Right ventricle myocardium inferior (tissue), 1 donor: ENCODE results near the gene ABL2. TPM values are rescaled to one million over a fixed set of nuclear protein-coding genes. Genes with fewer than 3 reads are reported as not detected.

ENCODE experiments used
- ATAC-seq: fragments of 200-7000 bp; cut with Tn5 transposase; one replicate; pipeline ENCODE4 v1.9.1; 2020; ENCODE audit warnings: mild to moderate bottlenecking, moderate library complexity
- DNase-seq: peaks from one replicate; pipeline ENCODE4 v3.0.0; 2021; ENCODE audit errors: missing footprints
- intact Hi-C: fragments of 100-400 bp; cut with DNase I; formaldehyde crosslinking; loops from one replicate; pipeline ENCODE4 v1.11.0; 2022
- total RNA-seq: library from RNA; stranded (reverse); fragmentation: NEBNext Ultra II Directional; extraction: Animal tissue kit (Norgen Biotek cat#: 25700); gene quantifications from one replicate; pipeline ENCODE4 v1.2.1, GENCODE V29; 2021
- donor health status: DM: no; HTN: yes; CAD: no; lungs with severe emphysema.

Gene ABL2
- total RNA-seq, 1 donor from 2014 or later: 8.5 TPM

DNA sequence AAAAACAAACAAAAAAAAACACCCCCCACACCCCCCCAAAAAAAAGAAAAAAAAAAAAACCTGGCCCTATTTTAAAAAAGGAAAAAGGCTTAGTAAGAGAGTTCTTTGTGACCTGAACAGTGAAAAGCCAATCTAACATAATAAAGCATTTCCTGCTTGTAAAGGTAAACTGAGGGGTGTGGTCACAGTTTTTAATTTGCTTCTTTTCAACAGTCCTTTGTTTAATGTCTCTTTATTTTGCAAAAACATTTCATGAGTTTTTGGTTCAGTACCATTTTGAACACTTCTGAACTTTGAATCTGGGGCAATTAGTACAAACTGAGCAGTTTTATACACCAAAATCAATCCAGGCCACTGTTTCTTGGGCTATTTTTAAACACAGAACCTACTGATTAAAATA, 110.0 kb downstream of the ABL2 start:
- DNase-seq: no peak
- intact Hi-C loops: no loop called here
- ATAC-seq: no peak

DNA sequence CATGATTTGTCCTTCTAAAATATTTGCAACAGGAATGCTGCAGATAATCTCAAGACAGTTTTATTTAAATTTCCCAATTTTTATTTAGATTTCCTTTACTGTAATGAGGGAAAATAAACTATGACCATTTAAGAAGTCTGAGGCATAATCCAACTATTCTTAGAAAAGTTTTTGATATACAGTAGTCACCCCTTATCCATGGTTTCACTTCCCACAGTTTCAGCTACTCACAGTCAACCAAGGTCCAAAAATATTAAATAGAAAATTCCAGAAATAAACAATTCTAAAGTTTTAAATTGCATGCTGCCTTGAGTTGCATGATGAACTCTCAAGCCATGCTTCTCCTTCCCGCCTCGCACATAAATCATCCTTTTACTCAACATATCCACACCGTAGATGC, 114.3 kb downstream of the ABL2 start:
- DNase-seq: no peak
- ATAC-seq: no peak
- intact Hi-C loops: no loop called here

DNA sequence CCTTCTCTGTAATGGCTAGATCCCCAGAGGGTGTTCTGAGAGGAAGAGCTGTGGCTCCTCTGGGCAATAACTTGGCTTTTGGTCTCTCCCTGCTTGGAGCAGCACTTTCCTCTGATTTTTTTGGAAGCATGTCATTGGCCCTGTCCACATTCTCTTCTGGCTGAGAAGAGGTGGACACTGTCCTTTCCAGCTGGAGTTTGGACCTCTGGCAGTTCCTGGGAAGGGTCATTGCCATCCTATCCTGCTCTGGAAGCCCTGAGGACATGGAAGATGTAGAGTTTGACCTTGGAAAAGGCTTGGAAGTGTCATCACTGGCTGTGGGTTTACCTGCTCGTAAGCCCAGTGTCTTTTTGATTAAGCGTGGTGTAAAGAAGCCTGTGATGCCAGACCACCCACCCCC, 120.8 kb downstream of the ABL2 start:
- intact Hi-C loops: no loop called here
- ATAC-seq (no peak), DNase-seq (no peak)

DNA sequence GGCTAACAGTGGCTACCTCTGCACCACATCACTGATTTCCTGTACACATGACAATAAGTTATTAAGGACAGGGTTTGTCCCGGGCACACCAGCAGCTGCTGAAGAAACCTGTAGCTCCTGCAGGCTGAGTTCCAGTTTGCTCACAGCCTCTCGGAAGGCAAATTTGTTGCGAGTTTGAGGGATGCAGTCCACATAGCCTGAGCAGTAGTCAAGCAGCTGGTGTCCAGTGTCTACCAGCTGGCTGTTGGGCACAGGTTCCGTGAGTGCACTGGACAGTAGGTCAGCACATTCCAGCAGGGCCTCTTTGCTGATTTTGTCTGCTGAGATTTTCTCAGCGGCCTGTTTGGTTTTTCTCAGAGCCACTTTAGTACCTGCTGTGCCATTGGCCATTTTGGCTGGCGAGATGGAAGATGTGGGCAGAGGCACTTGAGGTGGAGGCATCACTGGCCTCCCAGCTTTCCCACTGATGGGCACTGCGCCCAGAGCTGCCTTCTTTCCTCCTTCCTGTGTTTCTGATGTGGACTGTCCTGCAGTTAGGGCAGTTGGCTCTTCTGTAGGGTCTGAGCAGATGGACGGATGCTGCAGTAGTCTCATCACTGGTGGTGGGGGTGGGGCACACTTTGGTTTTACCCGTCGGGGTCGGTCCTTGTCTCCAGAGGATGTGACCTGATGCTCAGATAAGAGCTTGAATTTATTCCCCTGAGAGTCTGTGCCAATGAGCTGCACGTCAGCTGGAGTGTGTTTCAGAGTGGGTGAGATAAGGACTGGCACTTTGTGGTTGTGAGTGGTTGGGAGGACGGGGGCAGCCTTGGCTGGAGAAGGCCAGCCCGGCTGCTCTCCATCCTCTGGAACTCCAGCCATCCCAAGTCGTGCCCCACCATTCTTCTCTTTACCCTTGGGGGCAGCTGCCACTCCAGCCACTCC, 121.5 kb downstream of the ABL2 start:
- intact Hi-C loops: no loop called here
- ATAC-seq: peak; percentile 77

DNA sequence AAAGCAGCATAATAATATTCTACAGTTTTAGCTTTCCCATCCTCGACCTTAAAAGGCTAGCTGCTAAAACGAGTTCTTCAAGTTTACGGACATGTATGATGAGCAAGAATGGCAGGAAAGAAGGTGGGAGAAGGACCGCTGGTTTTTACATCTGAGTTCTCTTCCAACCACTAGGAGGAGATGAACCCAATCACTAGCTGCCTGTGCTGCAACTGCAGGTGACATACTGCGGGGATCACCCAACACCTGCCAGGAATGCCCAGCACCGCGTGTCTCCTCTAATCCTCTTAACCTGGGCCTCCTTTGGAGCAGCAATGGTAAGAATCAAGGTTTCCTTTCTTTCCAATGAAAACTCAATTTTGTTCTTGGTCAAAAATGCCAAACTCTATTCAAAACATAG, 124.1 kb downstream of the ABL2 start:
- ATAC-seq (no peak), DNase-seq (no peak)
- intact Hi-C loops: no loop called here

More for the DNA sequence above, 121.5 kb downstream of the ABL2 start:
- DNase-seq: no peak

DNA sequence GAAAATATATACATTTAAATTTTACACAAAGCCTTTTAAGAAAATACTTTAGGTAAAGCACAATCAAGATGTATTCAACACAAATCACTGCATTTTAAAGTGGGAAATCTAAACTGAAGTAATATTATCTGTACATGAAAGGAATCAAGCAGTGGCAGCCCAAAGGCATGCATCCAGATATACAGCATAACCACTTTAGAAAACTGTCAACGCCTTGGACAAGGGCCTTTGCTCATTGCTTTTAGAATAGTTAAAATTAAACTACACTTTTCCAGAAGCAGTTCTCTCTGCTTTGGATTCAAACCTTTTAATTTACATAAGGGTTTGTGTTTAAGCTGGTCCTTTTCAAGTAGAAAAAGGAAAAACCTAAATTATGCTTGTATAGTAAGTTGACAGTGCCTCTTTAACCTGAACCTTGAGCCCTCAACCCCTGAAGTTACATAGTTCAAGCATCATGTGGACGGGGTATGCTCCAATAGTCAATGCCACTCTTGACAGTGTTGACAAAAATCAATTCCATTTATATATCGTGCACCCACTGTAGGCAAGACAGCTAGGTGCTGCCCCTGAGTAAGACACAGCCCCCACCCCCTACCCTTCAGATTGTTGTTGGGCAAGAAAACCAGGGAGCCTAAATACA, 124.7 kb downstream of the ABL2 start:
- DNase-seq: no peak
- ATAC-seq: no peak
- intact Hi-C loops: no loop called here

DNA sequence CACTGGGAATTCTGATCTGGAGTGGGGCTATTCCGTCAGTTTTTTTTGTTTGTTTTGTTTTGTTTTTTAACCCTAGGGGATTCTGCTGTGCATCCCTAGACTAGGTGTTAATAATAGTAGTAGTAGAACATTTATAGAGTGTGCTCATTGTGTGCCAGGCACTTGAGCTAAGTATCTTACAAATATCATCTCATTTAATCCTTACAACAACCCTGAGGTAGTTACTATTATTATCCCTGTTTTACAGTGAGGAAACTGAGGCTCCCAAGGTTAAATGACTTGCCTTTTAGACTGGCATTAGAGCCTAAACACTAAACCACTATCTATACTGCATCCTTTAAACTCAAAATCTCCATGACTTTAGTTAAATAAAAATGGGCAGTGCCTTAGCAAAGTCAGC, 125.5 kb downstream of the ABL2 start:
- DNase-seq (no peak), ATAC-seq (no peak)
- intact Hi-C loops: no loop called here

DNA sequence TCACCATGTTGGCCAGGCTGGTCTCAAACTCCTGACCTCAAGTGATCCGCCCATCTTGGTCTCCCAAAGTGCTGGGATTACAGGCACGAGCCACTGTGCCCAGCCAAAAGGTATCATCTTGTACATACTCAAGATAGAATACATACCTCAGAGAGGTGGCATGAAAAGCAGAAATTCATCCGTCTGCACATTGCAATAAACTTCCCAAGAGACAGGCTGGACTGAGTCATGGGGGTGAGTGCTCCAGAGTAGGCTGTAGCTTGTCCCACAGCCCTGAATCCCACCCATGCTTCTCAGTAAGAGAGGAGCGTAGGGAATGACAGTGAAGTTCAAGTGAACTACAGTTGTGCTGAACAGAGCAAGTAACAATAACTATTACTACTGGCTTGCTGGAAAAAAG, 127.9 kb downstream of the ABL2 start:
- no peak for ATAC-seq
- DNase-seq: no peak
- intact Hi-C loops: no loop called here

DNA sequence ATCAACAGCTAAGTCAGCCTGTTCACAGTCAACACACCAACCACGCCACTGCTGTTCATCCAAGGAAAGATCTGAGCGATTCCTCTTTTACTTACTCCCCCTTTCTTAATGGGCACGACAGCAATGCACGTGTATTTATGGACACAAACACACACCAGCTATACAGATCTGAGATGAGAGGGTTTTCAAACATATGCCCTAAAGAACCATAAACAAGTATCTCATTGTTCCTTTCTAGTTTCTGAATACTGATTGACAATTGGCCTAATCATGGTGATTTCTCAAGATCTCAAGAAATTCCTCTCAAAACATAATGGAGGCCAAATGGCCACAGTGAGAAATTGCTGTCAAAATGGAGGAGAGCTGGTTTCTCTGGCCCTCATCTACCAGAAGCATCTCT, 129.6 kb downstream of the ABL2 start:
- DNase-seq: no peak
- intact Hi-C loops: no loop called here
- ATAC-seq: no peak

DNA sequence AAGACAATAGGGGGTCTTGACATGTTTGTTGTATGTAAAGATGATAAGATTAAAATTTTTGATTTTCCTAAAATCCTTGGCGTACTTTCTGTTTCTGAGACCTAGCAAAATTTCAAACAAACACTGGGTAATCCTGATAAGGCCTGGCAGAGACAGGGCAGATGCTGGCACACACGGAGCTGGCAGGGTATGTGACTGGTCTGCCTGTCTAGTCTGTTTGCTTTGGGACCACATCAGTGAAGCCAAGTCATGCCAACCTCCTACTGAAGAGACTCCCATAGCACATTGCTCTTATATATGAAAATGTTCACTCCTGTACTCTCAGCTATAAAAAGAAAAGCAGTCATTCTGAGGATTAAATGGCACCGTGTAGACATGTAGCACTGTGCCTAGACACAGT, 133.6 kb downstream of the ABL2 start:
- DNase-seq: no peak
- peak; percentile 64 for ATAC-seq
- intact Hi-C loops: no loop called here

DNA sequence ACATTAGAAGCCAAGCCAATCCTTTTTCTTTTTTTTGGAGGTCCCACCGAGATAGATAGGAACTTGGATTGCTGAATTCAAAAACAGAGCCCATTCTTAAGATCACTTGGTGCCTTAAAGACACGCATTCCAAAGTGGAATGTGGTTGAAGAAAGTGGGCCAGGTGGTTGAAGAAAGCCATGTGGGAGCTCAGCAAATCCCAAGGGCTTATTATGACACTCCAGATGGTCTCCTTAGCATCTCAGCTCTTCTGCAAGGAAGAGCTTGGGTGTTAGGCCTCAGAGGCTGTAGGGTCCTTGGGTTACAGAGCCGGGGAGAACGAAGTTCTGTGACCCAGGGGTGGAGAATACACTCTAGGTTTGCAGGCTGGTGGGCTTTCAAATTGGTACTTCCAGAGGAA, 134.1 kb downstream of the ABL2 start:
- no peak for ATAC-seq
- intact Hi-C loops: no loop called here
- no peak for DNase-seq

DNA sequence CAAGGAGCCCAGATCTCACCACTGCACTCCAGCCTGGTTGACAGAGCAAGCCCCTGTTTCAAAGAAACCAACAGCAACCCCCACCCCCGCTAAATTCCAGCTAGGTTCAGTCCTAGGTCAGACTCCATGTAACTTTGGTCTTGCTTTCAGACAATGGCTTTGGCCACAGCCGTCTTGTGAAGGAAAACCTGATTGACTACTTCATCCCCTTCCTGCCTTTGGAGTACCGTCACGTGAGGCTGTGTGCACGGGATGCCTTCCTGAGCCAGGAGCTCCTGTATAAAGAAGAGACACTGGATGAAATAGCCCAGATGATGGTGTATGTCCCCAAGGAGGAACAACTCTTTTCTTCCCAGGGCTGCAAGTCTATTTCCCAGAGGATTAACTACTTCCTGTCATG, 134.7 kb downstream of the ABL2 start:
- no peak for ATAC-seq
- no peak for DNase-seq
- intact Hi-C loops: no loop called here

DNA sequence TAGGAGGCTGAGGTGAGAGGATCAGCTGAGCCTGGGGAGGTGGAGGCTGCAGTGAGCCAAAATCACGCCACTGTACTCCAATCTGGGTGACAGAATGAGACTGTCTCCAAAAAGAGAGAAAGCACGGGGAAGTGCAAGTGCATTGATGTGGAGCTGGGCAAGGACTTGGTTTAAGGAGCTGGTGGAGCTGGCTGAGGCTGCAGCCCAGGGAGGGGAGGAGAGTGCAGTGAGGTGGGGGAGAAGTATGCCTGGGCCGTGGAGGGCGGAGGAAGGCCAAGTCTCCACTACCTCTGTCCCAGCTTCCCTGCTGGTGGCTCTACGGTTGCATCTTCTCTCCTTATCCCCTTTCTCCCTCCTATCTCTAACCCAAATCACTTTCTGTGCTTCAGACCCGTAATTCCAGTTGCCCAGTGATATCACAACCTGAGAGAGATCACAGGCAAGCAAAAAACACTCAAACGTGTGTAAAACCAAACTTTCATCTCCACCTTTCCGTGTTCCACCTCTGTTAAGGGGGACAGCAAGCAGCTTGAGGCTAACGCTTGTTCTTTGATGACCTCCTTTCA, 136.5 kb downstream of the ABL2 start:
- intact Hi-C loops: no loop called here

DNA sequence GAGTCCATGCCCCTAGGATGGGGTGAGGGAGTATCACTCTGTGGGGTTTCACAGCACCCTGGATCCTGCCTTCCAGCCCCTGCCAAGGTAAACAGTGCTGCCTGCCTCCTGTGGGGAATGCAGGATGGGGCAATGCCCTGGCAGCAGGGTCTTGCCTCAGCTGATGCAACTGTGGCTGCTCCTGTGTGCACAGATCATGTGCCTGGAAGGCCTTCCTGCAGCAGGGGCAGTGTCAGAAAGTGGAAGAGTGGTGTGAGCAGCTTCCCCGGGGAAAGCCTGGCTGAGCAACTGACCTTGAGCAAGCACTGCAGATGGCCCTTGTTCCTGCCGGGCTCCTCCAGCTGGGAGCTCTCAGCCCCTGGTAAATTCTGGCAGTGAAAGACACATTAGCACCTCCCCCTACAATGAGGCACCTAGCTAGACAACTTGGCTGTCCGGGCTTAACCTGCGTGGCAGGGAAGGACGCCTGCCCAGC, 137.7 kb downstream of the ABL2 start:
- ATAC-seq: peak; percentile 86
- no peak for DNase-seq
- intact Hi-C loops: no loop called here

More for the DNA sequence above, 136.5 kb downstream of the ABL2 start:
- ATAC-seq (no peak), DNase-seq (no peak)

DNA sequence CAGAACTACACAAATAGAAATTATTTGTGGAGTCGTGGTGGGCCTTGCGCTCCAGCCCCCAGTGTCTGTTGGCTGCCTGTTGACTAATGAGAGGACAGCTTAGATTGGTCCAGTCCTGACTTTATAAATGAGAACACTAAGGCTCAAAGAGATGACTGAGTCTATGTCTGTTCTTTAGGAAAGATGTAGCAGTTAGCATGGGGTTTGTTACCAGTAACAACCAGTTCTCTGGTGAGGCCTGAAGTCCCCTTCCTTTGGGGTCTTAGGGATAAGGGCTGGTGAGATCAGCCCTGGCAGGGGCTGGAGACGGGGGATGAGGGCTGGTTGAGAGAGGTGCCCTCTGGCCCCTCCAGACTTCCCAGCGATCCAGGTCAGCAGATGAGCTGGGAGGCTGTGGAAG, 138.6 kb downstream of the ABL2 start:
- DNase-seq (no peak), ATAC-seq (no peak)
- intact Hi-C loops: no loop called here

DNA sequence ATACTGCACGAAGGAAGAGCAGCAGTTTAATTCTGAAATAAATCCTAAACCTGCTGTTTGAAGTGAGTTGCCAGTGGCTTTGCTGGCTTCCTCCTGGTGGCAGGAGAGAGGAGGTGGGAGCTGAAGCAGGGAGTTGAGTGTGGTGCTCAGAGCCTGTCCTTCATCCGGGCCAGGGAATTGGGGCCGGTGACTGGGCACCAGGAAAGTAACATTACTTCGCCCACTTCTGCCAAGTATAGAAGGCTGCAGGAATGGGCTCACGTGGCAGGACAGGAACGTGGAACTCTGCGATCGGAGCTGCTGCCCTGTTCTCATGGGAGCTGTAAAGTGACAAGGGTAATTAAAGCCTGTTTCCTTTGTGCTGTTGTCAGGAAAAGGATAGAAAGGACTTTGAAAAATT, 139.0 kb downstream of the ABL2 start:
- intact Hi-C loops: no loop called here
- ATAC-seq (peak; percentile 65), DNase-seq (no peak)

DNA sequence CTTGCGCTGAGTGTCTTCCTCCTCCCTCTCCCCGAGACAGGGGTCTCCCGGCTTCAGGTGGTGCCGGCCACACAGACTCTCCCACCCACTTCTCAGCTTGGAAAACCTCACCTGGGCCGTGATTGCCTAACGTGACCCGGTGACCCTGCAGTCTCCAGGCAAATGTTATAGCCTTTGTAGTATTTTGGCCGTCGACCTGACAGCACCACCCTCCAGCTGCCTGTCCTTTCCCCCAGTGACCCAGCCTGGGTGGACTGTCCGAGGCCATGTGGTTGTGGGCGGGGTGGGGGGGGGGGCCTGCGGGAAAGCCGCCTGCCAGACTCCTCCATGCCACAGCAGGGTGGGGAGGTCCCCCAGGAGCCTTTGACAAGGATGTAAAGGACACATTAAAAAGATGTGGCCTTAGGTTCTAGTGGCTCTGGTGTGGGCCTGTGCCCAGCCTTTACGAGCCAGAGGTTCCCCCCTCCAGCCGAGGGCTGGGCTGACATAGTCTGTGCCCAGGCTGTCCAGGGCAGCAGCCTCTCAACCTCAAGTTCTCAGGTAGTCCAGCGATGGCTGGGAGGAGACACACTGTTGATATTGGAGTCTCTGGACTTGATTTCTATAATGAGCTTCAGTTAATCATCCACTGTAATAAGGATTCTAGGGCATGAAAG, 139.5 kb downstream of the ABL2 start:
- ATAC-seq (no peak), DNase-seq (no peak)
- intact Hi-C loops: loop anchor here (5.0 kb wide), 1 partner anchor 37 kb away; no protein-coding TSS in a partner anchor

DNA sequence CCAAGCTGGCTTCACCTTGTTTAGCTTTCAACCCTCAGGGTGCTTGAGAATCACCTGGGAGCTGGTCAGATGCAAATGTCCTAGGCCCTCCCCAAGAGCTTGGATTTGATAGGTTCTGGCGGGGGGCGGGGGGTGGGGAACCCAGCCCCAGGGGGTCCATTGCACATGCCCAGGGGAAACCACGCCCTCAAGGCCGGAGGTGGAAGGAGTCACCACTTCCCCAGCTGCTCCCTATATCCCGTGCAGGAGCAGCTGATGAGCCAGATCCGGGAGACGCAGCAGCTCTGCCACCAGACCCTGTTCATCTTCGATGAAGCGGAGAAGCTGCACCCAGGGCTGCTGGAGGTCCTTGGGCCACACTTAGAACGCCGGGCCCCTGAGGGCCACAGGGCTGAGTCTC, 141.8 kb downstream of the ABL2 start:
- DNase-seq (no peak), ATAC-seq (no peak)
- intact Hi-C loops: loop anchor here (5.0 kb wide), 1 partner anchor 40 kb away; no protein-coding TSS in a partner anchor

DNA sequence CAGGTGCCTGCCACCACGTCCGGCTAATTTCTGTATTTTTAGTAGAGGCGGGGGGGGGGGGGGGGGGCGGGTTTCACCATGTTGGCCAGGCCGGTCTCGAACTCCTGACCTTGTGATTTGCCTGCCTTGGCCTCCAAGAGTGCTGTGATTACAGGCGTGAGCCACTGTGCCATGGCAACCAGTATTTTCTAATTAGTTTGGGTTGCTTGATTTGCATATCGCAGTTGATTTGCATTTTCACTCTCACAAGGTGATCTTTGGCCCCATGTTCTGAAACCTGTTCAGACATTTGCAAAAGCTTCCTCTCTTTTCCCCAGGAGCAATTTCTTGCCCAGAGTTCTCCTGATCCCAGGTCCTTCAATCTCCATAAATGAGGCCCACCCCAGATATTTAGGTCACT, 145.9 kb downstream of the ABL2 start:
- ATAC-seq (no peak), DNase-seq (no peak)
- intact Hi-C loops: no loop called here
